GM18873 (cell line): ENCODE measurements around the gene AFAP1.
"Not testable (repeated sequence)": the region's sequence is repeated elsewhere in the genome, so short reads cannot be mapped to it uniquely, and the experiment has no call there.

ENCODE experiments used
- ATAC-seq: cut with Tn5 transposase; IDR thresholded peaks from one replicate; pipeline ENCODE4 v1.9.1; 2021; ENCODE audit warnings: mild to moderate bottlenecking, moderate library complexity, moderate number of reproducible peaks; ENCODE audit not compliant: unreplicated experiment, low FRiP score

AFAP1 gene

DNA sequence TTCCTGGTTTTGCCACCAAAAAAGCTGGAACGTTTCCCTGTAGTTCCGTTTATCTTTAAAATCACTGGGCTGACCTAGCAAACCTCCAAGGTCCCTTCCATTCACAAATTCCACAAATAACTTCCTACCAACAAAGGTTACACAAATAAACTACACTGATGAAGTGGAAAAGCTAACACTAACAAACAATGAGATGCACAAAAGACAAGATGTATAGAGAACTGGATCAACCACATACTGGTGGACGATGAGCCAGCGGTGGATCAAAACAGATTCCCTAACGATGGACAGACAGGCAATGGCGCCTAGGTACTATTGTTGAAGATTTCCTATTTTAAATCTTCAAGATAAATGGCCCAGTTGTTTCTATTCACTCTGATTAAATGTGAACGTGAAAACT lies 15.5 kb downstream of the AFAP1 start:
- ATAC-seq, result no peak

- ATAC-seq, result no peak
Observed at GRCh38 chr4:7922466-7922865, 17.2 kb downstream of the AFAP1 start.

DNA sequence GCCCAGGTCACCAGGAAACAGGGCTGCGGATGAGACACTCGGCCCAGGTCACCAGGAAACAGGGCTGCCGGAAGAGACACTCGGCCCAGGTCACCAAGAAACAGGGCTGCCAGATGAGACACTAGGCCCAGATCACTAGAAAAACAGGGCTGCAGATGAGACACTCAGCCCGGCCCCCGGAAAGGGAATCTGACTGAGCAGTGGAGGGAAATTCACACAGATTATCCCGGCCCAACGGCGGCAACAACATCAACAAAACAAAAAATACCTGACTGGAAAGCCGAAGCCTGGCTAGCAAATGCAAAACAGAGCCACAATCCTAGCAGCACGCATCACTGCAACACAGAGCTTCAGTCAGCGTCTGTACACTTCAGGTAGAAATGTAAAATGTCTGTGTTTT lies 20.7 kb downstream of the AFAP1 start:
- no peak for ATAC-seq

DNA sequence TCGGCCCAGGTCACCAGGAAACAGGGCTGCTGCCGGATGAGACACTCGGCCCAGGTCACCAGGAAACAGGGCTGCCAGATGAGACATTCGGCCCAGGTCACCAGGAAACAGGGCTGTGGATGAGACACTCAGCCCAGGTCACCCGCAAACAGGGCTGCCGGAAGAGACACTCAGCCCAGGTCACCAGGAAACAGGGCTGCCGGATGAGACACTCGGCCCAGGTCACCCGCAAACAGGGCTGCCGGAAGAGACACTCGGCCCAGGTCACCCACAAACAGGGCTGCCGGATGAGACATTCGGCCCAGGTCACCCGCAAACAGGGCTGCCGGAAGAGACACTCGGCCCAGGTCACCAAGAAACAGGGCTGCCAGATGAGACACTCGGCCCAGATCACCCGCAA lies 21.5 kb downstream of the AFAP1 start:
- not testable (repeated sequence) for ATAC-seq

- no peak for ATAC-seq
Observed at GRCh38 chr4:7917669-7918068, 22.0 kb downstream of the AFAP1 start.

- no peak for ATAC-seq
Observed at GRCh38 chr4:7915875-7916242, 23.8 kb downstream of the AFAP1 start.

DNA sequence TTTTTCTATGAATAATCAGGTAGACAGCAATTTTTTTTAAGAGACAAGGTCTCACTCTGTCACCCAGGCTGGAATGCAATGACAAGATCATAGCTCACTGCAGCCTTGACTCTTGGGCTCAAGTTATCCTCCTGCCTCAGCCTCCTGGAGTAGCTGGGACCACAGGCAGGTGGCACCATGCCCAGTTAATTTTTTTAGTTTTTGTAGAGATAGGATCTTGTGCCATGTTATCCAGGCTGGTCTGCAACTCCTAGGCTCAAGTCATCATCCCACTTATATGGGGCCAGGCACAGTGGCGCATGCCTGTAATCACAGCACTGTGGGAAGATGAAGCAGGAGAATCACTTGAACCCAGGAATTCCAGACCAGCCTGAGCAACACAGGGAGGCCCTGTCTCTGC lies 26.8 kb downstream of the AFAP1 start:
- ATAC-seq, result no peak

DNA sequence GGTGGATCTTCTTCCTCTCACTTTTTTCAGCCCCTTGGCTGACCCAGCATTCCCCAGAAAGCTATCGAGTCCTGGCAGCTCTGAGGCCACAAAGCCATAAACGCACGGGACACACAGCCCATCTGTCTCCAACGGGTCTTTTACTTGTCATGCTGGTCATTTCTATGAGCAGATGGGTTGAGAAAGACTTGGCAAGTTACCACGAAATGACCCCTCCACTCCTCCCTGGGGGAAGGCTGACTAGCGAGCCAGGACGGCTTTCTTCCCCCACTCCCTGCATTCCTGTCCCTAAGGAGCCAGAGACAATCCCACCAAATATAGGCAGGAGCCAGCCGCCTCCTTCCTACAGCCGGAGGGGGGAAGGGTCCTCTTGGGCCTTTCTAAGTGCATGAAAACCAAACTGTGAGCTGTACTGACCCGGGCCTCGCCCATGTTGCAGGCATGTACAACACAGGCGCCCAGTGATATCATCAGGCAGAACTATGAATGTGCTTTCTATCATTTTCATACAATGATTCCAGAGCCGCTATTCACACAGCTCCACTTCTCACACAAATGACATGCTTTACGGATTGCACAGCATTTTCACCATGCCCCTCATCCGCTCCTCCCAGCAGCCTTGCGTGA lies 28.6 kb downstream of the AFAP1 start:
- no peak for ATAC-seq

- no peak for ATAC-seq
Observed at GRCh38 chr4:7910263-7910896, 29.3 kb downstream of the AFAP1 start.

DNA sequence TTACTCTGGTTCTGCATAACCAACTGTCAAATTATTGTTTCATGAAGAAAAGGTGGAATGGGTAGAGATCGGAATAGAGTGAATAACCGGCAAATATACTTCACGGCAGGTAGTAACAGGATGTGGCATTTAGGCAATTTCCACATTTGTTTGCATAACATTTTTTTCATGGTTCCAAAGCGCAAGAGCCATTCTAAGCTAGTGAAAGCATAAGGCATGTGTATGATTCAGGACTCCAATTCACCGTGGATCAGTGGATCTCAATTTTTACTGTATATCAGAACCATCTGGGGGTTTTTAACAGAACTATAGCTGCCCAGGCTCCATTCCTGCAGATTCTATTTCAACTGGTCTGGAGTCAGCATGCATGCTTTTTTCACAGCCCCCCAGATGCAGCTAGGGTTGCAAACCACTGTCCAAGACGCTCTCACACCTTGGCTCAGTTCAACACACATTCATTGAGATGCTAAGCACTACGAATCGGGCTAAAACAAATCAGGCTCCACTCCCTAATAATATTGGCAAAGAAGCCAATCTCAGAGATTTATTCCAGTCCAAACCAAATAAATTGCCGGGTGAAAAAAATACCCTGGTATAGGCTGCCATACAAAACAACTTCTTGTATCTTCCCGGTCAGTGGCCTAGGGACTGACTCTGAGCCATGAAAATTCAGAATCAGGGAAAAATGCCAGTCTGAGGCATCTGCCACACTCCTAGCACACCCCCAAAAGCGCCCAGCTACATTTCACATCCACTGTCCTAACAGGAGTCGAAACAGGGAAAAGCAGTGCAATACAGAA lies 30.0 kb downstream of the AFAP1 start:
- ATAC-seq, result no peak

DNA sequence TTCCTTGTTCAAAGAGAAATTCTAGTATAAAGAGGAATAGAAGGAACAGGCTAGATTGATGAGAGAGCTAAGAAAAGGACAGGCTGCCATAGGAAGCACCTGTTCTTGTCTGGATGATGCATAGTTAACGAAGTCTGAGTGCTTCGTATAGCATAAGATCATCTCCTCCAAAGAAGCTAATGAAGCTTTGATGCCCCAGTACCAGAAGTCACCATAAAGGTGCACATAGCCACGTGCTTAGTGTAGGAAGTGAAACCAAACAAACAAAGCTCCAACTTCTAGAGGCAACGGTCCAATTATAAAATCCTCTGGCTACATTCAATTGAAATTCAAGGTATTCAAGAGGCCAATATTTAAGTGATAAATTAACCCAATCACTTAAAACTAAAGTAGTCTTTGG lies 31.0 kb downstream of the AFAP1 start:
- no peak for ATAC-seq

- ATAC-seq, result no peak
Observed at GRCh38 chr4:7907142-7907541, 32.5 kb downstream of the AFAP1 start.

DNA sequence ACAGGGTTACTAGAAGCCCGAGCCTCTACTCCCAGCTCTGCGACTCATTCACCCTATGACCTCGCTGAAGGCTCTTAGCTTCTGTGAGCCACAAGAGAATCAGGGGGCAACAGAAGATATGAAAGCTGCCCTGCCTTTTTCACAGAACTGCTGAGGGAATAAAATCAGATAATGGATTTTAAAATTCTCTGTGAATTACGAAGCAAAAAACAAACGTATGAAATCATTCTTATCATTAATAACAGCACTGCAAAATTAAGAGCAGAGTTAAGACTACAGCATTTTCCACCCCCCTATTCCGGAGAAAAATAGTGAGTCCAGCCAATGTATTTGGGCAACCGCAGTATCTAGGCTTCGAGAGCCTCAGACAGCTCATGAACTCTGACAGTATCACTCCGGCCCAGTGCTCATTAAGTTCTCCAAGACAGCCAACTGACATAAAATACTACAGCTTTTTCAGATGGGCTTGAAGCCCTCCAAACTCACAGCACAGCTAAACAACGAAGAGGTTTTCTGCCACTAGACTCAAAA lies 33.4 kb downstream of the AFAP1 start:
- no peak for ATAC-seq

DNA sequence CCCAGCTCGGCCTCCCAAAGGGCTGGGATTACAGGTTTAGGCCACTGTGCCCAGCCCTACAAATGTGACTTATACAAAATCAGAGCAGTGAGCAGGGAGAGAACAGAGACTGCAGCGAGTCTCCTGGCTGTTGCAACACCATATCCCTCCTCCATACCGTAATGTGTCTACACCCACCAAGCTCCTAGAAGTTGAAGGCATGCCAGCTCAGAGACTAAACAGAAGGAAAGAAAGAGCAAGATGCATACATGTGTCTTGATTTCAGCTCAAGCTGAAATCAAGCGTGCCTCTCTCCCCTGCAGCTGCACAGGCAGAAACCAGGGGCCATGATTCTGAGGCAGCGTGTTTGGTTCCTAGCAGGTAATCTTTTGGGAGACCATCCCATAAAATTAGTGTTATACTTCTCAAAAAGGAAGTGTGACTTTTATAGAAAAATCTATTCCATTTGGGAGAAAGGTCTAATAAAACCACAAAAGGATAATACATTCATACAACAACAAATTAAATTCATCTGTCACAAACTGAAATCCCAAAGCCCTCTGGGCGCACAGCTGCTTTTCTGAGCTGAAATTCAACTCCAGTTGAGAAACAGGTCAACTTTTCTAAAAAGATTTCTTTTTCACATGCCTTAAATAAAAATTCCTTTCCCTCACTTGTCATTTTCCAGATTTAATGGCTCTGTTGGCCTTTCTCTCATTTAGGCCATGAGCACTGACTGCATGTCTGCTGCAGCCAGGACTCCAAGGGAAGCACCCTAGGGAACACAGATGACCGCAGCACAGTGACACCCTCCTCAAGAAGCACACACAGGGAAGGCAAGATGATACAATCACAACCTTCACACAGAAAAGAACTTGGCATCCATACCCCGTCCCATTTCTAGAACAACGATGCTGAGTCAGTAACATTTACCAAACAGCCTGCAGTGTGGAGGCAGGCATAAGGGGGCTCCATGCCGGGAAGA lies 34.4 kb downstream of the AFAP1 start:
- no peak for ATAC-seq

GRCh38 chr4:7903791-7904516 lies 35.7 kb downstream of the AFAP1 start:
- no peak for ATAC-seq

DNA sequence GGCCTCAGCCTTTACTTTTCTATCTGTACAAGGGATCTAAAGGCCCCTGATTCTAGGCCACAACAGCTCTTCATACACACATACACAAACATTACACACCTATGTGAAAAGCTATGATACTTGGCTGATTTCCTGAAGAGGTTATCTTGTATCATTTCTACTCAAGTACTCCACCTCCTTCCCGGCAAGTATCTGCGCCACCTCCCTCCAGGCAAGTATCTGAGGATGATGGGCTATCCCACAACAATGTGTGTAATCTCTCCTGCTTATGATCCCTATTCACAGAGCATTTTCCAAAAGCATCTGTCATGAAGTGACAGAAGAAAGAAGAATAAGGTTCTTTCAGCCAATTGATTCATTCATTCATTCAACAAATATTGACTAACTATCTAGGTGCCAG lies 36.8 kb downstream of the AFAP1 start:
- ATAC-seq, result no peak

DNA sequence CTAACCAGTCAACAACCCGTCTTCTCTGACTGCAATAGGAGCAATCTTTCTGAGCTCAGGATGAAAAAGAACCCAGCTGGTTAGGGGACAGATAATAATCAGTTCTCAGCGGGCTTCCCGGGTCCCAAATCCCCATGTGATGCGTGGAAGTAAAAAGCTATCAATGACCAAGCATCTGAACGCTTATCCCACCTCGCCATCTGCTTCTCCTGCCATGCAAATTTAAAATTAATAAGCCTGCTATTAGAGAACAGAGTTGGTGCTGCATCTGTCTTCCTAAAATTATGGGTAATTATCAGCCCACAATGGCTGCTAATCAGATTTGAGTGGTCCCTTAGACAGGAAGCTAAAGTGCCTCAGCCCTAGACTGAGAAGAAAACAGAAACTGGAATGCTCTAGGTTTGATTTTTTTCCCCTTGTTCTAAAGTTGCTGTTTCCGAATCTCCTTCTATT lies 37.5 kb downstream of the AFAP1 start:
- ATAC-seq, result no peak

- ATAC-seq, result no peak
Observed at GRCh38 chr4:7901311-7901885, 38.3 kb downstream of the AFAP1 start.

GRCh38 chr4:7900334-7900909 lies 39.2 kb downstream of the AFAP1 start:
- ATAC-seq, result no peak
